Heart left ventricle (tissue), 16 donors: ENCODE results near the gene NAALADL2. TPM values are rescaled to one million over a fixed set of nuclear protein-coding genes. Genes with fewer than 3 reads are reported as not detected.

Source experiments
- ATAC-seq, 4 donors: fragments of 200-7000 bp; cut with Tn5 transposase; one replicate each; pipeline ENCODE4 v1.9.1; 2020 to 2022; ENCODE audit warnings: moderate library complexity in 4 of 4, mild to moderate bottlenecking in 3 of 4, moderate number of reproducible peaks in 1 of 4
- DNase-seq, 5 donors: peaks; one replicate each; pipeline ENCODE4 v3.0.0-alpha.2; 2020
- H3K27ac ChIP-seq, 12 donors: fragments of 200-600 bp; sonication (generic) in 4 of 12; one replicate each; pipeline versions ENCODE4 v1.5.0 to v1.8.0; 2016 to 2022; ENCODE audit warnings: mild to moderate bottlenecking in 2 of 12
- H3K27me3 ChIP-seq, 9 donors: fragments of 200-600 bp; sonication (generic) in 2 of 9; one replicate each; pipeline versions ENCODE4 v1.5.1 to v1.8.0; 2016 to 2022; ENCODE audit warnings: mild to moderate bottlenecking in 3 of 9
- H3K36me3 ChIP-seq, 9 donors: fragments of 200-600 bp; sonication (generic) in 2 of 9; one replicate each; pipeline versions ENCODE4 v1.5.0 to v1.8.0; 2018 to 2022; ENCODE audit warnings: mild to moderate bottlenecking in 2 of 9
- H3K4me1 ChIP-seq, 12 donors: fragments of 200-600 bp; sonication (generic) in 4 of 12; one replicate each; pipeline versions ENCODE4 v1.5.0 to v1.8.0; 2016 to 2022; ENCODE audit warnings: mild to moderate bottlenecking in 3 of 12
- H3K4me3 ChIP-seq, 12 donors: fragments of 200-600 bp; sonication (generic) in 4 of 12; one replicate each; pipeline versions ENCODE4 v1.5.0 to v1.8.0; 2017 to 2022; ENCODE audit warnings: mild to moderate bottlenecking in 9 of 12, moderate library complexity in 4 of 12
- H3K9me3 ChIP-seq, 12 donors: fragments of 200-600 bp; sonication (generic) in 4 of 12; one replicate each; pipeline versions ENCODE4 v1.5.0 to v1.8.0; 2016 to 2022; ENCODE audit warnings: mild to moderate bottlenecking in 1 of 12
- CTCF ChIP-seq, 12 donors: fragments of 200-600 bp; sonication (generic) in 4 of 12; IDR thresholded peaks; one replicate each; pipeline versions ENCODE4 v1.5.0 to v1.8.0; 2018 to 2022; ENCODE audit warnings: antibody characterized with exemption in 12 of 12, mild to moderate bottlenecking in 5 of 12
- POLR2A ChIP-seq, 2 donors: fragments of 450-650 bp; IDR thresholded peaks; one replicate each; pipeline ENCODE4 v1.6.1; 2017; ENCODE audit warnings: antibody characterized with exemption in 2 of 2, mild to moderate bottlenecking in 2 of 2, moderate library complexity in 2 of 2
- WGBS, 4 donors: extraction: QIAGEN DNeasy Blood & Tissue Kit in 2 of 4; methylation state at CpG; one replicate each; pipeline versions ENCODE4 v1.1.5 to v1.1.7; 2013 to 2018; 5-methylcytosine and 5-hydroxymethylcytosine counted together
- intact Hi-C, 10 donors: fragments of 100-400 bp; cut with DNase I; formaldehyde crosslinking; loops; one replicate each; pipeline versions ENCODE4 v1.11.1 to v1.14.2; 2022
- microRNA-seq, 4 donors: library from miRNA; unstranded; fragments of <30 nt; microRNA quantifications; one replicate each; pipeline versions ENCODE4 to v1.2.0, GENCODE V29; 2017 to 2020
- polyA plus RNA-seq, 2 donors: library from polyadenylated mRNA; stranded (reverse); fragments of 200-250 nt; gene quantifications; one replicate each; pipeline ENCODE4 v1.2.3, GENCODE V29; 2013
- total RNA-seq, 9 donors: library from RNA; depleted of rRNA in 2 of 9; stranded (reverse); fragments of >200 nt in 2 of 9; fragmentation: NEBNext Ultra II Directional in 3 of 9; extraction: Animal tissue kit (Norgen Biotek cat#: 25700) in 3 of 9; gene quantifications; one replicate each; pipeline versions ENCODE4 v1.1.0 to v1.2.4, GENCODE V29; 2016 to 2023
- donor health status: ischemic (EF 13 %, LVEDD 7.1; RV severe dilation, severe dysfunction).
- donor health status: healthy with polysubstance abuse.
- donor health status: DM: no; HTN: yes; CAD: no.
- donor health status: DM: no; HTN: no; CAD: no.
- donor health status: ischemic (EF 25% LVEDD 6.9; RV normal size, moderate dysfunction).
- donor health status: ischemic (EF 25% LVEDD 5.7; RV mildly dilated, moderate dysfunction).
- donor health status: healthy.
- donor health status: DM: yes; HTN: yes; CAD: no.
- donor health status: ischemic (EF 35%, LVEDD 5.7; RV mildly dilated, moderate dysfunction).
- donor health status: nonischemic (EF 11% LVEDD 7.7; RV severe dilation, severe dysfunction).
- donor health status: DM: yes; HTN: yes; CAD: no.
- donor health status: PGD.
- donor health status: ischemic (EF 29% LVEDD 5.4; RV normal size, mild dysfunction).
- donor health status: nonischemic (EF 23%, LVEDD 6.1; RV moderate dilation, normal function).

Gene NAALADL2
- total and polyA plus RNA-seq, 11 donors, result 0.23 to 8.5 (median 3.0) TPM

- TF ChIP-seq CTCF (IDR thresholded peaks at IDR 0.05) (no peak), POLR2A (IDR thresholded peaks at IDR 0.05) (no peak)
- no peaks in the 10 kb centered on the region for H3K27me3 ChIP-seq
- H3K4me1 ChIP-seq, result no peaks in the 10 kb centered on the region
- 74 to 76% (median 75%) methylated on average over 1 of the region's 1 CpG for WGBS, 4 donors
- intact Hi-C loops, result no loop called here
- H3K27ac ChIP-seq, result no peak overlapping the region
- no peak overlapping the region for H3K4me3 ChIP-seq
- ATAC-seq (no peak), DNase-seq (no peak)
- H3K36me3 ChIP-seq, result no peaks in the 10 kb centered on the region
- H3K9me3 ChIP-seq, result no peaks in the 10 kb centered on the region
Observed at GRCh38 chr3:175852560-175852959, 993.4 kb downstream of the NAALADL2 start.

GRCh38 chr3:175857666-175858270 lies 998.6 kb downstream of the NAALADL2 start:
- WGBS, 4 donors, result 77 to 79% (median 78%) methylated on average over 2 of the region's 2 CpGs
- no peak for DNase-seq
- ATAC-seq, result no peak
- Histone ChIP-seq H3K36me3 (no peaks in the 10 kb centered on the region), H3K27ac (no peak overlapping the region), H3K4me3 (no peak overlapping the region), H3K9me3 (no peaks in the 10 kb centered on the region), H3K27me3 (no peaks in the 10 kb centered on the region), H3K4me1 (no peaks in the 10 kb centered on the region)
- TF ChIP-seq CTCF (IDR thresholded peaks at IDR 0.05) (no peak), POLR2A (IDR thresholded peaks at IDR 0.05) (no peak)
- intact Hi-C loops, result no loop called here

Small RNAs within 50 kb of the gene (microRNA-seq; reads per million reads assigned to microRNA genes)
- 0 reads per million in 4 donors for gene MIR4789
